Lower leg skin (tissue), 3 donors: ENCODE data around the gene ATP7A.

Experiments
- POLR2A ChIP-seq, 2 donors: fragments of 450-650 bp; IDR thresholded peaks; one replicate each; pipeline ENCODE4 v1.6.1; 2016 to 2017; ENCODE audit warnings: antibody characterized with exemption in 2 of 2, mild to moderate bottlenecking in 1 of 2, moderate library complexity in 1 of 2
- TF ChIP-seq, protein P1 (sequence below), 3 donors: fragments of 450-650 bp; IDR thresholded peaks; one replicate each; pipeline ENCODE4 v1.5.1; 2016; ENCODE audit warnings: antibody characterized with exemption in 3 of 3, mild to moderate bottlenecking in 3 of 3, moderate library complexity in 2 of 3

DNA sequence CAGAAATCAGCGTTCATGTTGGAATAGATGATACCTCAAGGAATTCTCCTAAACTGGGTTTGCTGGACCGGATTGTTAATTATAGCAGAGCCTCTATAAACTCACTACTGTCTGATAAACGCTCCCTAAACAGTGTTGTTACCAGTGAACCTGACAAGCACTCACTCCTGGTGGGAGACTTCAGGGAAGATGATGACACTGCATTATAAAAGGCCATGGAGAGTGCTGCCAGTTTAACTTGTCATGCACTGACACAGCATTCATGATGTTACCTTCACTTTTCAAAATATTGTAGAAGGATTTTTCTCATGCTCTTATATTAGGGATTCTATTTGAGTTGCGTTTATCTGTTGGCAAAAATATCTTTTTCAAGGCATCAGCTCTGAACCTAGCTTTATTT, 135.9 kb downstream of the ATP7A start:
- TF ChIP-seq, protein P1, sequence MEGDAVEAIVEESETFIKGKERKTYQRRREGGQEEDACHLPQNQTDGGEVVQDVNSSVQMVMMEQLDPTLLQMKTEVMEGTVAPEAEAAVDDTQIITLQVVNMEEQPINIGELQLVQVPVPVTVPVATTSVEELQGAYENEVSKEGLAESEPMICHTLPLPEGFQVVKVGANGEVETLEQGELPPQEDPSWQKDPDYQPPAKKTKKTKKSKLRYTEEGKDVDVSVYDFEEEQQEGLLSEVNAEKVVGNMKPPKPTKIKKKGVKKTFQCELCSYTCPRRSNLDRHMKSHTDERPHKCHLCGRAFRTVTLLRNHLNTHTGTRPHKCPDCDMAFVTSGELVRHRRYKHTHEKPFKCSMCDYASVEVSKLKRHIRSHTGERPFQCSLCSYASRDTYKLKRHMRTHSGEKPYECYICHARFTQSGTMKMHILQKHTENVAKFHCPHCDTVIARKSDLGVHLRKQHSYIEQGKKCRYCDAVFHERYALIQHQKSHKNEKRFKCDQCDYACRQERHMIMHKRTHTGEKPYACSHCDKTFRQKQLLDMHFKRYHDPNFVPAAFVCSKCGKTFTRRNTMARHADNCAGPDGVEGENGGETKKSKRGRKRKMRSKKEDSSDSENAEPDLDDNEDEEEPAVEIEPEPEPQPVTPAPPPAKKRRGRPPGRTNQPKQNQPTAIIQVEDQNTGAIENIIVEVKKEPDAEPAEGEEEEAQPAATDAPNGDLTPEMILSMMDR (IDR thresholded peaks at IDR 0.05): no peak
- TF ChIP-seq POLR2A (IDR thresholded peaks at IDR 0.05): no peak
